Activated CD4-positive, alpha-beta T cell treated with anti-CD3 and anti-CD28 coated beads, Interleukin-2, Interleukin-4, amounts not matched to agents 100 ng/mL and 50 ng/mL, durations not matched to agents 16 hours and 8 hours (primary cell): ENCODE measurements around the gene WNK2.
"Not testable (repeated sequence)": the region's sequence is repeated elsewhere in the genome, so short reads cannot be mapped to it uniquely, and the experiment has no call there.

ENCODE experiments used
- DNase-seq: peaks from one replicate; pipeline ENCODE4 v3.0.0-alpha.2; 2020; ENCODE audit warnings: low spot score

Gene WNK2

DNA sequence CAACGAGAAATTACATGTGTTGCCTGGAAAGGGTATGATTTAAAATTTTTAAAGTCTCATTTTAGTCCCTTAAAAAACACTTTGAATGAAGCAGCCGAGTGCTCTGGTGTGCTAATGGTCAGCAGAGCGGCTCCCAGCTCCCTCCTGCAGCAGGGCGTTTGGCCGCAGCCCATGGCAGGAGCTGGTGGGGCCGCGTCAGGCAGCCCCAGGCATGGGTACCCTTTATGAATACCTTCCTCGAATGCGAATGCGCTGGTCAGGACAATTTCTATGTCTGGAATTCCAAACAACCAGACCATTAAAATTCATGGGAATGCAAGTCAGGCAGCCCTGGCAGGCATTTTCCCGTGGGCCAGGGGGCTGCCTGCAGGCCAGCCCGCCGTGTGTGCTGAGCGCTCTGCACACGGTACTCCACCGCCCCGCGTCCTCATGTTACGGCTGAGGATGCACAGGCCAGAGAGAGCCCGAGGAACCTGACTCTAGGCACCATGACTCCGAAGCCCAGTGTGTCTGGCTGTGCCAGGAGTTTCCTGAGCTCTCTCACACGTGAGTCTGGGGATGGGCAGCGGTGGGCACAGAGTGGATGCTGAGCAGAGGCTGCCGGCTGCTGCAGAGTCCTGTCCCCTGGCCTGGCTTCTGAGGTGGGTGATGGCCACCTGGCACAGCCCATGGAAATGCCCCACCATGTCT is 123.7 kb downstream of the WNK2 start:
- DNase-seq = no peak

DNA sequence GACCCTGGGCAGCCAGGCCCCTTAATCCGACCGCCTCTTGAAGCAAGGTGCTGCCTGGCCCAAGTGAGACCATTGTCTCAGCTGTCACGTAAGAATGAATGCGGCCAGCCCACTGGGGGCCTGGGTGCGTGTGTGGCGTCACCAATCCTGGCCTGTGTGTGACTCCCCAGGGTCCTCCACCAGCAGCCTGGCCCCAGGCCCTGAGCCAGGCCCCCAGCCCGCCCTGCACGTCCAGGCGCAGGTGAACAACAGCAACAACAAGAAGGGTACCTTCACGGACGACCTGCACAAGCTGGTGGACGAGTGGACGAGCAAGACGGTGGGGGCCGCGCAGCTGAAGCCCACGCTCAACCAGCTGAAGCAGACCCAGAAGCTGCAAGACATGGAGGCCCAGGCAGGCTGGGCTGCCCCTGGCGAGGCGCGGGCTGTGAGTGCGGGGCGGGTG is 124.2 kb downstream of the WNK2 start:
- DNase-seq = no peak

DNA sequence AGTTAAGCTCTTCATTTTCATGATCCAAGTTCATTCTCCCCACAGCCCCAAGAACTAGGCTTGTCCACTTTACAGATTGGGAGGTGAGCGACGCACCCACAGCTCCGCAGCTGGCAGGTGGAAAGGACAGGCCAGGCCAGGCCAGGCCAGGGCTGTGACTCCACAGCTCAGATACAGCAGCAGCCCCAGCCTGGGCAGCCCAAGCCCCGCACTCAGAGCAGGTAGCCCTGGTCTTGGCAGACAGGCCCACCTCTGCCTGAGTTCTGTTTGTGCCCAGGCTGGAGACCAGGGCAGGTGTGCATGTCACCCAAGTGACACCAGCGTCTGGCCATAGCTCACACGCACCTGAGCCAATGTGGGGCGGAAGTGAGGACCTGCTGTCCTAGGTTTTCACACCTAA is 124.7 kb downstream of the WNK2 start:
- no peak for DNase-seq

DNA sequence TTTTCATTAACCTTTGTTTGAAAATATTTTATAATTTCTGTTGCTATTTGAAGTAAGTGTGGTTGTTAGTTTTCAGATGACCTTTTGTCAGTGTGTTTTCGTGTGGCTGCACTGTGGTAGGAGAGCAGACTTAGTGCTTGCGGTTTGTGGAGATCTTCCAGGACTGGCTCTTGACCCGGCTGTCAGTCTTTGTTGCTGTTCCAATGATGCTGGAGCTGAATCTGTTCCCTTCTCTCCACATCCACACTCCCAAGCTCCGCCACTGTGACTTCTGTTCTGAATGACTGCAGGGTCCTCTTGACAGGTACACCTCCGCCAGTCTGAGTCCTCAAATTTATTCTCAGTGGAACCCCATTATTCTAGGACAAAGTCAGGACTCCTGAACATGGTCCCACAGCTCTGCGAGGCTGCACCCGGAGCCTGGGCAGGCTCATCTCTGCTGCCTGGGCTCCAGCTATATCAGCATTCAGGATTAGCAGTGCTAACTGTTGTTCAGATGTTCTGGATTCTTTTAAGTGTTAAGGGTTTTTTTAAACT is 126.0 kb downstream of the WNK2 start:
- DNase-seq = no peak

DNA sequence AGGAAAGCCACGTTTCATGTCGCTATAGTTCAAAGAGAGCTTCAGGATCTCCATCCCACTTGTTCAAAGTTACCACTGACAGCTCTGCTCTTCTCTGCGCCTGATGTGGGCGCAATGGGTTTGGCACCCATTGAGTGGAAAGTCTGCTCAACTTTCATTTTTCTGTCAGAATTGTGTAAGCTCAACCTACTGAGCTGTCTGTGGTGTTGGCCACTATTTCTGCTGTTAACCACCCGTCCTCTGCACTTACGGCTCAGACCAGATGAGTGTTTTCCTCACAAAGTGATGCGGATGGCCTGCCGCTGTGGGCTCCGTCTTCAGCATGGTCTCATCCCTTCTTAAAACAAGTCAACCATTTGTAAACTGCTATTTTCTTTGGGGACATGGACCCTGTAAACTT is 131.2 kb downstream of the WNK2 start:
- no peak for DNase-seq

DNA sequence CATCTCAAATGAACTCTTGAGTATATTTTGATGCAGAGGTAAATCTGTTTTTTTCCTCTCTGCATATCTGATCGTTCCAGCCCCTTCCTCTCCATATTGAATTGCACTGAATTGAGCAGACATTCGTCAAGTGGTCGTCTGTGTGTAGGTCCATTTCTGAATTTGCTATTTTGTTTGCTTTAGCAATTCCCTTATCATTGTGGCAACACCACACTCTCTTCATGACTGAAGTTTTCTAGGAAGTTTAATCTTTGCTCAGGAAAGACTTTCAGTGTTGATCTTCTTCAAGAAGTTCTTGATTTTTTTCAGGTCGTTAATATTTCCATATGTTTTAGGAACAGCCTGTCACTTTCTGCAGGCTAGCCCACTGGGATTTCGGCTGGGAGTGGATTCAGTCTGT is 132.0 kb downstream of the WNK2 start:
- no peak for DNase-seq

DNA sequence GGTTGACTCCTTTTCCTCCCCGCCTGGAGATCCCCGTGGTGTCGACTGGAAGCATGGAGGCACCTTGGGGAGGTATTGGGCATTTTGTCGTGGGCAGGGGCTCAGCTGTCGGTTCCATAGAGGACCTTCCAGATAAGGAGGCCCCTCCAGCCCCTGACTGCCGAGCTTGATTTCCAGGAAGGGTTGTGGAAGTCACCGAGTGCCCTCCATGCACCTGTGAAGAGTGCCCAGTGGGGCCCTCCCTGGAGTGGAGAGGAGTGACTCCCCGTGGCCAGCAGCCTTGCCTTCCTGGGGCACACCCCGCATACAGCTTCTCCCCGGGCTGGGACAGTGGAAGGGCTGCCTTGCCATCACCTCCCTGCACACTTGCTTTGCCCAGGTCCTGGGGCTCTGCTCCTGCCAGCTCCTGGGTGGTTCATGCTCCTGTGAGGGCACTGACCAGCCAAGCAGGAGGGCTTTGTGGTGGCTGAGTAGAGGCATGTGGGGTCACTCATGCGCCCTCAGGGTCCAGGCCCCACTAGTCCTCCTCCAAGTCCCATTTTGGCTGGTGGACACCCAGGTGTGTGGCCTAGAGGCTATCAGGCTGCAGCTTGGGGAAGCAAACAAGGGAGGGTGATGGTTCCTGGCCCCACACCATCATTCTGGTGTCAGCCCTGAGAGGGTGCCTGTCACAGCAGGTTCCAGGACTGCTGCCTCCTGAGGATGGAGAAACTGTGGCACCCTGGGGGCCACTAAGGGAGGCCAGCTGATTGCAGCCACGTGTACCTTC is 133.0 kb downstream of the WNK2 start:
- DNase-seq = no peak

DNA sequence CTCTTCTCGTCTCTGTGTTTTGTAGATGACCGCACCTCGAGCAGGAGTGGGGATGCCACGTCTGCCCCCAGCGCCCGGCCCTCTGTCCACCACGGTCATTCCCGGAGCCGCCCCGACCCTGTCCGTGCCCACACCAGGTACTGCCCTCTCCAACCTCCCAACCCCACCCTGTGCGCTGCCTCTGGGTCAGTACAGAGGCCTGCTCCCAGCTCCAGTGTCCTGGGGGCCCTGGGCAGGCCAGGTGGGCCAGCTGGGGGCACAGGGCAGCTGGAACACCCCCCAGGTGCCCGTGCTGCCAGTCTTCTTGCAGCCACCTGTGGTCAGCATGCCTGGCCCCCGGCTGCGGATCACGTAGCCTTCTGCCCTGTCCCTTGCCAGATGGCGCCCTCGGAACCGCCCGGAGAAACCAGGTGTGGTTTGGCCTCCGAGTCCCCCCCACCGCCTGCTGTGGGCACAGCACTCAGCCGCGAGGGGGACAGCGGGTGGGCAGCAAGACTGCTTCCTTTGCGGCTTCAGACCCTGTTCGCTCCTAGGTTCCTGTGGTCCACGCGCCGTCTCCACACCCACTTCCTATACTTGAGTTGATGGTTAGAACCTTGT is 133.7 kb downstream of the WNK2 start:
- DNase-seq = no peak

DNA sequence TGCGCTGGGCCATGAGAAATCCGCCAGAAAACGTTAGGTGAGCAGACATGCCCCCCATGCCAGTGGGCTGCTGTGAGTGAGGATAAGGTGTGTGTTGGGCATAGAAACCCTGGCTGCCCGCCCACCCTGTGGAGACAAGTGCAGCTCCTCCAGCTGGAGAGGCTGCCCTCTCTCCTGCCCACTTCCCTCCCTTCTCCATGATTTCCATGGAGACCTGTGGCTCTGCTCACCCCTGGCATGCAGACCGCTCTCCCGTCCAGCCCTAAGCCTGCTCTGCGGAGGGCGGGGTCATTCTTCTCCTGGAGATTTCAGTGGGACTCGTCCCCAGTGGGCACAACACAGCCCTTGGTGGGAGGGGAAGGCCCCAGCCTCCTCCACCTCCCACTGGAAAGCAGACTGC is 134.5 kb downstream of the WNK2 start:
- DNase-seq = no peak

DNA sequence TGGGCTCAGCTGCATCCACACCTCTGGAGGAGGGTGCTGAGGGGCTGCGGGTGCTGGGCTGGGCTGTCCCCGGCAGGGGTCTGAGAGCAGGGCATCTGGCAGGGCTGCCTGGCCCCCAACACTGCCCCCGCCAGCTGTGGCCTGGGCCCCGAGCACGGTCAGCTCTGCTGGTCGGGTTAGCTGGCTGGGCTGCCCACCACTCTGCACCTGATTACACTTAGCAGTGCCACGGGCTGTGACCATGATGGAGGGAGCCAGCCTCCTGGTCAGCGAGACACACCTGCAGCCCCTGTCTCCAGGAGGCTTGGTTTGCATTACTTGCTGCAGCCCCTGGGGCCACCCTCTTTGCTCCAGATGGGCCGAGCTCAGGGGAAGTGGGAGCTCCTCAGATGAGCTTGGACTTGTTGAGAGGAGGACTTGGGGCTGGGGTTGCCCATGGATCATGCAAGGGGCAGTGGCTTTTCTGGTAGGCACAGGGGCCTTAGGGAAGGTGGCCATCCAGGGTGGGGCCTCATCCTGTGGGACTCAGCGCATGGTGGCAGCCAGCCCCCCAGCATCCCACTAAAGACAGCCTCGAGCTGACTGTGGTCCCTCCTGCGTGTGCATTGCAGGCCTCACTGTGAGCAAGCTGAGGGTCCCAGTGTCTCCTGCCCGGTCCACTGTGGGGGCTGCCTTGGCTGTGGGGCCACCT is 135.5 kb downstream of the WNK2 start:
- DNase-seq = no peak

DNA sequence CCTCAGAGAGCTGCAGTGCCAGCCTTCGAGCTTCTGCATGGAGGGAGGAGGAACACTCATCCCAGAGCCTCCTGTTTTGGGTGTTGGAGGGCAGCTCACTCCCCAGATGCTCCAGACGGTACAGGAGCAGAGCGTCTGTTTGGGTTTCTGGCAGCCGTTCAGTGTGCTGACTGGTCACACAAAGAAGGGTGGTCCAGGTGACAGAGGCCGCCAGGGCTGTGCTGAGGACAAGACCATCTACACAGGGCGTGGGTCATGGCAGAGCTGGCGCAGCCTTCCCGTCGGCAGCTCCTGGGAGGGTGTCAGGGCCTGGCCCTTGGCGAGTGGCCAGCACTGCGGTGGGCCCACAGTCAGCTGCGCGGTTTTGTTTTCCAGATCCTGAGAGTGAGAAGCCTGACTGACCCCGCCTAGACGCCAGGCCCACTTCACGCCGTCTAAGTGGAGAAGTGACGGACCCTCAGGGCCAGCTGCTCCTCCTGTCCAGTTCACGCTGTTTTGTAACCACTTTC is 136.1 kb downstream of the WNK2 start:
- no peak for DNase-seq

DNA sequence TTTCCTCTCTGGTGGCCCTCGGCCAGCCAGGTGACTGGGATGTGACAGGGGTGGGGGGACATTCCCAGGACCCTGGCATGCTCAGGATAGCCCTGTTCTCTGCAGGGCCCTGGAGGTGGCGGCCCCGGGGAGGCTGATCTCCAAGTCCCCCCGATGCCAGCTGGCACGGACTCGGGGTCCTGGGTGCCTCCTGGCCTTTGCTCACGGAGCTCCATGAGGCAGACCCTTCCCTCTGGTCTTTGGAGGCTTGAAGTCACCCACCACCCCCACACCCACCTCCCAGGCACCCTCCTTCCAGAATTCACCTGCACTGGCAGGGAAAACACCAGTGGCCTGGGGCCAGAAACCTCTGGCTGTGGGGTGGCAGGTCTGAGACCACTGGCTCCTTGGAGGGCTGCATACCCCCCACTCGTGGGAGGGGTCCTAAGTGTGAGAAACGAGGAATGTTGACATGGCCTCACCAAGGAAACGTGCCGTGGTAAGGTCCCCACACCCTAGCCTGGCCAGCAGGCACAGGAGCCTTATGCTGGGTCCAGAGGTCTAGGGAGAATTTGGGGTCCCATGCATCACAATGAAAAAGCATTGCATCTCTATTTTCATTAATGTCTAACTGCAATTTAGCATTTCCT is 136.8 kb downstream of the WNK2 start:
- no peak for DNase-seq

DNA sequence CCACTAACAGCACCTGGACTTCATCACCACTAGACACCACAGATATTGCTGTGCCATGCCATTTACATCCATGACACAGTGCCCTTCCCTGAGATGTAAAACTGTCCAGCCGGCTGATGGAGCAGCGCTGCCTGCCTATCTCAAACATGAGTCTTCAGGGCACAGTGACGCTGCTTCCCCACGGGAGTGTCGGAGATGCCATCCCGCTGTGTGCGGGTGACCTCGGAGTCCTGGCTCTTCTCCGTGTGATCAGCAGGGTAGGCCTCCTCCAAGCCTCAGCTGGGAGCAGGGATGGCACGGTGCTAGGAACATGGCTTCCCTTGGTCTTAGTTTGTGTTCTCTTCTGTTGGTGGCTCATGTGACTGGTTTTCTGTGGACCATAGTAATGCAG is 137.3 kb downstream of the WNK2 start:
- DNase-seq = no peak

DNA sequence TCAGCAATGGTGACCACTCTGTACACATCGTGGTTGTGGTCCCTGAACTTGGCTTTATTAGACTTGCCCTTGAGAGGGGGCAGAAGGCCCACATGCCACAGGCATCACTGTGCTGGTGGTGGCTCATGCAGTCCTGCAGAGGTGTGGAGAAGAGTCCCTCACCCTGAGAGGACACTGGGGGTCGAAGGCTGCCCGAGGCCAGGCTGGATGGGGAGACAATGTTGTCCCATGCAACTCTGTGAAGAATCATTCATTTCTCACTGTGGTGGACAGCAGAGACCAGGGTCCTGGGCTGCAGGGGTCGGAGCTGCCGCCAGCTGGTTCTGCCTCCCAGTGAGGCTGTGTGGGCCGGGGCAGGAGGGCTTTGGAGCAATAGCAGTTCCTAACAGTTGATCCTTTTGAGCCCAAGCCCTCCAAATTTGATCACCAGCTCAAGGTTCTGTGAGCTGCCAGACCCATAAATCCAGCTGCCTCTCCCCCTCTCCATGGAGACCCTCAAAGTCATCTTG is 139.6 kb downstream of the WNK2 start:
- not testable (repeated sequence) for DNase-seq

DNA sequence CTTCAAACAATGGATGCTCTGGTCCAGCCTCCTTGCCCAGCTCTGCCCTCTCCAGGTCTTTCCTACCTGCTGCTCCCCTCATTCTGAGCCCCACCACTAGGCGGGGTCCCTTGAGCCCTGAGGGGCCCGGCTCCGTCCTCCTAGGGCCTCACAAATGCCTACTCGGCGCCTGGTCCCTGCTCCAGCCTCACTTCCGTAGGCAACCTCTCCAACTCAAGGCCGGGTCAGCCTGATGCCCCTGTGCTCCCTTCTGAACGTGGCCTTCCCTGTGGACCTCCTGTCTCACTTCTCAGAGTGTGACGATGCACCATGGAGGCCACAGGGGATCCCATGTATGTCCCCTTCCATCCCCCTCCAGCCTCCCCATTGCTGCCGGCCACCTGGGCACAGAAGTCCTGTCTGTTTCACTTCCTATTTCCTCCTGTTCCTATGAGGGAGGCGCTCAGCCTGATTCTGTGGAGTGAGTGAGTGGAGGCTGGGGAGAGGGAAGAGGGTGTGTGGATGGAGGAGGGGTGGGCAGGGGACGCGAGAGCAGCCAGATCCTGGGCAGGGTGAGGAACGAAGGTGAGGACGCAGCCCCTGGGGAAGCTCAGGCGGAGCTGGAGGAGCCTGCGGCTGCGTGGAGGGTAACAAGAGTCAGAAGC is 140.4 kb downstream of the WNK2 start:
- no peak for DNase-seq

DNA sequence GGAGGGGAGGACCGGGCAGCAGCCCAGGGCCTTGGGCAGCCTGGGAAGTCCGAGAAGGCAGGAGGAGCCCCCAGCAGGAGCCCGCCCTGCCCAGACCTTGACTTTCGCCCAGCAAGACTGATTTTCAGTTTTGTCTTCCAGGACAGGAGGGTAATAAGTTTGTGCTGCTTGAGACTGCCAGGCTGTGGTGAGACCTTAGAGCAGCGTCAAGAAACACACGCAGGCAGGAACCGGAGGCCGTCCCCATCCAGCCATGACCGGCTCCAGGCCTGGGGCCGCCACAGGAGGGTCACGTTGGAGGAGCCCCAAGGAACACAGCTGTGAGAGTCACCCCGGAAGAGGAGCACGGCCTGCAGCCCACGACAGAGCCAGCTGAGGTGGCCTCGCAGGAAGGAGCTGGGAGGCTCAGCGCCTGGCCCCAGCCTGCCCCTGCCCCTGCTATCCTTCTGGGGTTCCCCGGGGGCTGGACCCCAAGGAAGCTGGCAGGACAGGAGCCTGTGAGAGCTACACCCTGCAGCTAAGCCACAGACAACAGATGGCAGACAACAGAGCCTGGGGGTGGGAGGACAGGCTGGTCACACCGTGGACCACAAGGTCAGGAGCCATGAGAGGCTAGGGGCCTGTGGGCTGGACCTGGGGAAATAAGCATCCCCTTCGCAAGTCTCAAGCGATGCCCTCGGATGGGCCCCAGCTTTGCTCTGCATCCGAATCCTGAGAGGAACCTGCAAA is 141.5 kb downstream of the WNK2 start:
- no peak for DNase-seq

DNA sequence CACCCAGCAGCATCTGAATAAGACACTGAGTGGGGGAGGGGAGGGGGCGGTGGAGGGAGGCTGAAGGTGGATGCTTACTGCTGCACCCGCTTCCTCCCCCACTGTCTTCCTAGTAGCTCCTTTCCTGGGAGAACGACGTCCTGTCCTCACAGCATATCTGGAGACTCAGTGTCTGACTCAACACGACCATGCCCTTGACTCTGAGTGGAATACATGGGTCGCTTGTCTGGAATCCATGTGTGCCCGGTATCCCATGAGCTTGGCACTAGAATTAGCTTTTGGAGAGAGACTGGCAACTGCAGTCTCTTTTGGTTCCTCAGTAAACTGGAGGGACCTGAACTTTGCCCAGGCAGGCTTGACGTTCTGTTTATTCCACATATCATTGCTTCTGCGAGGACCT is 142.1 kb downstream of the WNK2 start:
- no peak for DNase-seq

DNA sequence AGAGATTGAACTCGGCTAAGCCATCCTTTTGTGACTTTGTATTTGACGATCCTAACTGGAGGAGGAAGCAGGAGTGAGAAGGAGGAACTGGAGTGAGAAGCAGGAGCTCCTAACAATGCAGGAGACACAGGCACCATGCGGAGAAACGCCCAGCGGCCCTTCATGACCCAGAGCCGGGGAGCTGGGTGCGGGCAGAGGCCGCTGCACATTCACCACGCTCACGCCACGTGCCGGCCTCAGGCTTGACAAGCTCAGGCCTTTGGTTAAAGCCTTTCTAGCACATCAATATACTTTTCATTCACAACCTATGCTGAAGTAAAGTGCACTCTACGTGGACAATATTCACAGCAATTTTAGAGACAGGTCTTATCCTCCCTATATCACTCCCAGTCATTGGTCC is 142.7 kb downstream of the WNK2 start:
- no peak for DNase-seq

DNA sequence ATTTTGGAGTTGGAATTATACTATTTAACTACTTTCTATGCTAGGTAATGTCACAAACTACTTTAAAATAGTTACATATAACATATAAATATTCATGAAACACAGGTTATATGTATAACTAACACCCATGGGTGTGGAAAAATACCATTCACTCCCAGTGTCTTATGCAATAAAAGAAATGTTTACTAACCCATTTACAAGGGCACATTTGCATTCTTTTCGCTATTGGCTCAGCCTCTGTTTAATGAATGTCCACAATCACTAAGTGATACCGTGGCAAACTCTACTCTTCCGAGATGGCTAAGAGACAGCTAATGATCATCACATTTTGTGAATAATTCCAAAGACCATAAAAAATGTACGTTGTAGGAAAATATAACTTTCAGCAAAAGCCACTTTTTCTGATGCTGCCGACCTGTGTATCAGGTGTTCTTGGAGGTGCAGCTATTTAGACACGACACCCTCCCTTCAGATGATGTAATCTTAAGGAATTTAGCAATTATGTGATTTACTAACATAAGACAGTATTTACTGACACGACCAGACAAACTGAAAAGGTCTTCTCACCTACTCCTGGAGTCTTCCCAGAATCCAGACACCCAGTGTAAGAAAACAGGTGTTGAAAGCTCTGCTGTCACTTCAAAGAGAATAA is 145.8 kb downstream of the WNK2 start:
- no peak for DNase-seq

DNA sequence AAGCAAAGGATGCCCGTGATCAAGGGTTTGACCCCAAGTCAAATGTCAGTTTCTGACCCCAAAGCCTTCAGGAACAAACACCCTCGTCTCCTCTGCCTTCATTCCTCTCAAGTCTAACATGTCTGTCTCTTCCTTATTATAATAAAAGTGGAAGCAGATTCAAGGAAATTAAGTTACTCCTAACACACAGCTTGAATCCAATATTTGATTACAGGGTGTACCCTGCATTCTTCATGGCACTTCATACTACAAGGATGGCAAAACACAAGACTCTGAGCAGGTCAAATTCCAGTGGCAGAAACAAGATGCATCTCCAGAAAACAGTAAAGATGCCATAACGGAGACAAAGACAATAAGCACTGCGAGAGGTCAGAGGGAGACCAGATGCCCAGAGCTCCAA is 148.4 kb downstream of the WNK2 start:
- no peak for DNase-seq
